Measurements from ENCODE around the gene MYH15. TPM values are rescaled to one million over a fixed set of nuclear protein-coding genes. Genes with fewer than 3 reads are reported as not detected.

Gene MYH15
- 2.0 TPM in 2 replicates for total RNA-seq

DNA sequence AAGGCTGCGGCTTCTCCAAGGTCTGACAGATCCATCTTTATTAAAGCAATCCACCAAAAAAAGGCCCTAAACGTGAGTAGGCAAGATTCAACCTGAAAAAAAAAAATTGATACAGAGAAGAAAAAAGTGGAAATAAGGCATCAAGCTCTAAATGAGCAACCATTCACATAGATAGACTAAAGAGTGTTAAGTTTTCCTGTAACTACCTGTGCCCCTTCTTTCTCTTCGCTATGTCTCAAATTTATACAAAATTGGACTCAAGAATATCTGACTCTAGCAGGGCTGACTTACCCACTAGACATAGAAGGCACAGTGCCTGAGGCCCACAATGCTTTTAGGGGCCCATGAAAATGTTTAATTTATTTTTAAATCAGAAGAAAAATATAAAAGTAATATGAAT, at the start of gene MYH15:
TSS of gene MYH15 (minus strand) at position 101 of the 400 bp plus-strand sequence. CDS start at position 35, 66 bp downstream.

Other genes with a start within 250 kb of the MYH15 start
- not detected in 2 replicates for gene HHLA2, start 214.0 kb downstream of the MYH15 start, total RNA-seq
- gene CIP2A, start 78.8 kb upstream of the MYH15 start, total RNA-seq, result 2.6 and 3.8 TPM in 2 replicates
- gene DZIP3, start 79.1 kb upstream of the MYH15 start, total RNA-seq, result 5.8 and 6.4 TPM in 2 replicates
- gene RETNLB, start 246.8 kb upstream of the MYH15 start, total RNA-seq, result not detected in 2 replicates